HepG2 (cell line): ENCODE results near the gene BAHCC1. TPM values are rescaled to one million over a fixed set of nuclear protein-coding genes. Genes with fewer than 3 reads are reported as not detected.

Source experiments
- CTCF ChIP-seq: sonication (generic); formaldehyde crosslinking; IDR thresholded peaks from 2 replicates; pipeline ENCODE4 v1.5.0; 2020; ENCODE audit warnings: mild to moderate bottlenecking, missing genetic modification reagents, moderate library complexity
- FOXM1 ChIP-seq: sonication (generic); formaldehyde crosslinking; IDR thresholded peaks from 2 replicates; pipeline ENCODE4 v1.5.0; 2020; ENCODE audit warnings: missing genetic modification reagents
- FOXO1 ChIP-seq: sonication (generic); formaldehyde crosslinking; IDR thresholded peaks from 2 replicates; pipeline ENCODE4 v1.4.0; 2020; ENCODE audit warnings: missing genetic modification reagents
- HOXA3 ChIP-seq: sonication (generic); formaldehyde crosslinking; IDR thresholded peaks from 2 replicates; pipeline ENCODE4 v1.5.0; 2020; ENCODE audit warnings: missing genetic modification reagents
- KDM4B ChIP-seq: sonication (generic); formaldehyde crosslinking; IDR thresholded peaks from 2 replicates; pipeline ENCODE4 v1.4.0; 2020; ENCODE audit warnings: missing genetic modification reagents
- LRRFIP1 ChIP-seq: sonication (generic); formaldehyde crosslinking; conservative IDR thresholded peaks from 2 replicates; pipeline ENCODE4 v1.4.0; 2020; ENCODE audit warnings: missing genetic modification reagents
- MAFK ChIP-seq, 2 experiments: IDR thresholded peaks in 1 of 2; conservative IDR thresholded peaks in 1 of 2; 2 replicates each; pipeline ENCODE4 v1.6.1; 2011; ENCODE audit warnings: improper control_type of control experiment in 2 of 2, low read length in 2 of 2
- MAX ChIP-seq: IDR thresholded peaks from 2 replicates; pipeline ENCODE4 v1.6.1; 2012; ENCODE audit warnings: inconsistent platforms
- NRL ChIP-seq: sonication (generic); formaldehyde crosslinking; IDR thresholded peaks from 2 replicates; pipeline ENCODE4 v1.5.0; 2020; ENCODE audit warnings: missing genetic modification reagents, mild to moderate bottlenecking, moderate library complexity, borderline replicate concordance
- POLR2G ChIP-seq: fragments of 200-400 bp; formaldehyde crosslinking; IDR thresholded peaks from 2 replicates; pipeline ENCODE4 v1.6.1; 2018; ENCODE audit warnings: mild to moderate bottlenecking, low read depth, low read length, moderate library complexity
- RBFOX2 ChIP-seq: fragments of 200-400 bp; formaldehyde crosslinking; IDR thresholded peaks from 2 replicates; pipeline ENCODE4 v1.6.1; 2017; ENCODE audit warnings: low read depth, mild to moderate bottlenecking, low read length
- RFXANK ChIP-seq: IDR thresholded peaks from 2 replicates; pipeline ENCODE4 v1.6.1; 2016
- SRY ChIP-seq: sonication (generic); formaldehyde crosslinking; IDR thresholded peaks from 2 replicates; pipeline ENCODE4 v1.8.0; 2022; ENCODE audit warnings: mild to moderate bottlenecking, missing genetic modification reagents
- THAP9 ChIP-seq: sonication (generic); formaldehyde crosslinking; IDR thresholded peaks from 2 replicates; pipeline ENCODE4; 2020; ENCODE audit warnings: missing genetic modification reagents, mild to moderate bottlenecking, borderline replicate concordance
- ZFP36L1 ChIP-seq: sonication (generic); formaldehyde crosslinking; IDR thresholded peaks from 2 replicates; pipeline ENCODE4 v1.8.0; 2022; ENCODE audit warnings: mild to moderate bottlenecking, missing genetic modification reagents, moderate library complexity
- ZNF572 ChIP-seq: sonication (generic); formaldehyde crosslinking; IDR thresholded peaks from 2 replicates; pipeline ENCODE4 v1.5.1; 2020; ENCODE audit warnings: mild to moderate bottlenecking, missing genetic modification reagents
- ZNF766 ChIP-seq: sonication (generic); formaldehyde crosslinking; IDR thresholded peaks from 2 replicates; pipeline ENCODE4 v1.5.0; 2020; ENCODE audit warnings: missing genetic modification reagents, borderline replicate concordance
- ZNF788 ChIP-seq: sonication (generic); formaldehyde crosslinking; IDR thresholded peaks from 2 replicates; pipeline ENCODE4 v1.5.0; 2020; ENCODE audit warnings: mild to moderate bottlenecking, missing genetic modification reagents, borderline replicate concordance
- ZSCAN5A ChIP-seq: sonication (generic); formaldehyde crosslinking; IDR thresholded peaks from 2 replicates; pipeline ENCODE4 v1.8.0; 2022; ENCODE audit warnings: mild to moderate bottlenecking, missing genetic modification reagents, borderline replicate concordance
- polyA plus RNA-seq, 8 experiments: library from polyadenylated mRNA; depleted of rRNA in 3 of 8; stranded (reverse) in 7 of 8; unstranded in 1 of 8; fragments of >200 nt; fragmentation: Illumina TruSeq in 4 of 8; extraction: Trizol in 4 of 8; gene quantifications; 2 replicates each; pipeline versions ENCODE4 v1.2.1 to v1.2.3, GENCODE V29; 2011 to 2016; ENCODE audit warnings: low read depth in 4 of 8, missing spikeins in 1 of 8, mixed read lengths in 1 of 8; ENCODE audit not compliant: insufficient read depth in 1 of 8
- total RNA-seq, 5 experiments: library from RNA; depleted of rRNA; stranded (reverse); fragments of >200 nt; fragmentation: Illumina TruSeq; extraction: Trizol; gene quantifications; 2 replicates each; pipeline ENCODE4 v1.2.3, GENCODE V29; 2016; ENCODE audit warnings: low read depth in 1 of 5

BAHCC1 gene
- total and polyA plus RNA-seq, 2 of the 13 experiments (the other 11 are each of a cell fraction or from before 2014, with no cell fraction given), result 1.4 to 1.7 TPM

GRCh38 chr17:81466564-81467472 is 71.6 kb downstream of the BAHCC1 start (continued):
- TF ChIP-seq MAX (peak; percentile 23; the same call in 1 of the 2 replicates), ZFP36L1 (CRISPR knock-in tag) (no peak), ZNF766 (CRISPR knock-in tag) (no peak), MAFK (conservative IDR thresholded peaks at IDR 0.05 in 1 of 2, IDR thresholded peaks at IDR 0.05 in 1 of 2; ENCODE audit: low read length in 2 of 2) (peak; percentile 50 to 60), FOXO1 (CRISPR knock-in tag) (no peak), FOXM1 (CRISPR knock-in tag) (no peak), LRRFIP1 (no peak), POLR2G (peak; percentile 43; the same call in 1 of the 2 replicates), RFXANK (CRISPR knock-in tag) (no peak), ZNF788 (0 out of 2 replicates have a peak, but pooled peaks have one; percentile 29), SRY (CRISPR knock-in tag) (0 out of 2 replicates have a peak, but pooled peaks have one; percentile 21), HOXA3 (CRISPR knock-in tag) (0 out of 2 replicates have a peak, but pooled peaks have one; percentile 9), THAP9 (CRISPR knock-in tag) (peak; percentile 12), ZSCAN5A (CRISPR knock-in tag) (no peak), NRL (peak; percentile 56; the same call in 1 of the 2 replicates), RBFOX2 (0 out of 2 replicates have a peak, but pooled peaks have one; percentile 22), ZNF572 (CRISPR knock-in tag) (0 out of 2 replicates have a peak, but pooled peaks have one; percentile 18), CTCF (CRISPR knock-in tag) (peak; percentile 33), KDM4B (CRISPR knock-in tag) (0 out of 2 replicates have a peak, but pooled peaks have one; percentile 15)
